ENCODE measurements around the gene CRMP1.

The CRMP1 gene

DNA sequence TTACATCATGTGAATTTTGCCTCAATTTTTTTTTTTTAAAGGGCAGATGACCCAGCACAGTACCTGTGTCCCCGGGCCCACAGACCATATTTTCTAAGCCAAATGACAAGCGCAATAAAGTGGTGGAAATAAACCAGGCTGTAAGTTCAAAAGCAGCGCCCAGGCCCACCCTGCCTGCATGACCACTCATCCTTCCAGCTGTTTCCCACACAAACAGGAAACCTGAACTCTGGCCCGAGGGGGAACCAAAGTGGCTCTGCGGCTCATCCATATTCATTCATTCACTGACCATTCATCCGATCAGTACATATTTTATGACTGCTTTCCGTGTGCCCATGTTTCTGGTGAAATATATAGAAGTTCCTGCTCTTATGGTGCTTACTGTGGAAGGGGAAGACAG, 33.7 kb upstream of the CRMP1 start:
- DNase-seq (ENCODE audit: low read depth) = no peak
- TF ChIP-seq, protein P1, sequence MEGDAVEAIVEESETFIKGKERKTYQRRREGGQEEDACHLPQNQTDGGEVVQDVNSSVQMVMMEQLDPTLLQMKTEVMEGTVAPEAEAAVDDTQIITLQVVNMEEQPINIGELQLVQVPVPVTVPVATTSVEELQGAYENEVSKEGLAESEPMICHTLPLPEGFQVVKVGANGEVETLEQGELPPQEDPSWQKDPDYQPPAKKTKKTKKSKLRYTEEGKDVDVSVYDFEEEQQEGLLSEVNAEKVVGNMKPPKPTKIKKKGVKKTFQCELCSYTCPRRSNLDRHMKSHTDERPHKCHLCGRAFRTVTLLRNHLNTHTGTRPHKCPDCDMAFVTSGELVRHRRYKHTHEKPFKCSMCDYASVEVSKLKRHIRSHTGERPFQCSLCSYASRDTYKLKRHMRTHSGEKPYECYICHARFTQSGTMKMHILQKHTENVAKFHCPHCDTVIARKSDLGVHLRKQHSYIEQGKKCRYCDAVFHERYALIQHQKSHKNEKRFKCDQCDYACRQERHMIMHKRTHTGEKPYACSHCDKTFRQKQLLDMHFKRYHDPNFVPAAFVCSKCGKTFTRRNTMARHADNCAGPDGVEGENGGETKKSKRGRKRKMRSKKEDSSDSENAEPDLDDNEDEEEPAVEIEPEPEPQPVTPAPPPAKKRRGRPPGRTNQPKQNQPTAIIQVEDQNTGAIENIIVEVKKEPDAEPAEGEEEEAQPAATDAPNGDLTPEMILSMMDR (conservative IDR thresholded peaks at IDR 0.05; ENCODE audit: control insufficient read depth, insufficient read depth, low read depth, low read length) = no peak
- no peak overlapping the region for H3K4me3 ChIP-seq (ENCODE audit: control insufficient read depth, low read depth, low read length)

DNA sequence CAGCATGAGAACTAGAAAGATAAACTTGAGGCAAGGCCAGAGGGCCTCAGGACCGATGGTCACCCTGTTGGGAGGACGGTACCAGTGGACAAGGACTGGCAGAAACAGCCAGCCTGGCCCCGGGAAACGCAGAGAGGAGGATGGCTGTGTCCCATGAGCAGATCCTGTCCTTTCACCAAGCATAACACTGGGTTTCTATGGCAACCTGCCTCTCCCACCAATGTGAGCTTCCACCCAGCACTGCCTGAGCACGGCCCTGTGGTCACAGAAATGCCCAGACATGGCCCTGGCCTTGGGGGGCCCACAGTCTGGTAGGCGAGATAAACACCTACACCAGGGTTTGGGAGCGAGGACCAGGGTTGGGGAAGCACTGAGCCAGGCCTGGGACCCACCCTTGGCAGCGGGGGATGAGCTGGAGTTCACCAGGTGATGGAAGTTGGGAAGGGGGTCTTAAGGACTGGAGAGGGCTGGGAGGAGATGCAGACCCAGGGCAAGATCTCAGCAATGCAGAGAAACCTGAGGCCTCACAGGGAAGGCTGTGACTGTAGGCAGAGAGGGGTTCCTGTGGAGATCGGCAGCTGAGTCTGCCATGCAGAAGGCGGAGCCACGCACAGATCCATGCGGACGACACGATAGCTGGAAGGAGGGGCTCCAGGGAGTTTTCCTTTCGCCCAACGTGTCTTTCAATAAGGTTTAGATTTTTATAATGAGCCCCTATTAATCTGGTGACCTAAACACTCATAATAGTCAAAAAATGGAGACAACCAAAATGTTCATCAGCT, 32.7 kb upstream of the CRMP1 start:
- DNase-seq (ENCODE audit: low read depth) = no peak
- H3K4me3 ChIP-seq (ENCODE audit: control insufficient read depth, low read depth, low read length) = no peak overlapping the region
- TF ChIP-seq, protein P1 (conservative IDR thresholded peaks at IDR 0.05; ENCODE audit: control insufficient read depth, insufficient read depth, low read depth, low read length) = no peak

DNA sequence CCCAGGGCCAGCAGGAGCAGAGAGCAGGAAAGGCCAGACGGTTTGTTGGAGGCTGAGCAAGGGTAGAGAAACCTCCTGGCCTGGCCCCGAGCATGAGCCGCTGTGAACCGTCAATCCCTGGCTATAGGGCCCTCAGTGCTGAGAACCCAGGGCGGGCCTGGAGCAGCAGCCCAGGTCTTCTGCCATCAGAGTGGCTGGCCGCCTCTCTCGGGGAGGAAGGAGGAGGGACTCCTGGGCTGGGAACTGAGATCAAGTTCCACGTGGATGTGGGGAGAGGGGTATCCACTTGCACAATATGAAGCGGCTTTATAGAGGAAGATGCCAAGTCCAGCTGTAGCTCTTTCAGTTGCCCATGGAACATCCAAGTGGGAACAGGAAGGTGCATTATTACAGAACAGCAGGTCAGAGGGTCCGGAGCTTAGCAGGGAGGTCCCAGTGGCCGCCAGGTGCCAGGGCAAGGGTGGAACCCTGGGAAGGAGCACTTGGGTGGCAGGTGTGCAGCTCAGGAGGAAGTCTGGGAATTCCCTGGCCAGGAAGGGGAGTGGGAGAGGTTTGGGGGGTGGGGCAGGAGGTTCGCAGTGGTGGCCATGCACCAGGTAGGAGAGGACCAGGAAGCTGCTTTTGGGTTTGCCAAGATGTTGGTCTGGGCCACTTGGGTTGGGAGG, 31.7 kb upstream of the CRMP1 start:
- DNase-seq (ENCODE audit: low read depth) = no peak
- no peak overlapping the region for H3K4me3 ChIP-seq (ENCODE audit: control insufficient read depth, low read depth, low read length)
- TF ChIP-seq, protein P1 (conservative IDR thresholded peaks at IDR 0.05; ENCODE audit: control insufficient read depth, insufficient read depth, low read depth, low read length) = no peak

DNA sequence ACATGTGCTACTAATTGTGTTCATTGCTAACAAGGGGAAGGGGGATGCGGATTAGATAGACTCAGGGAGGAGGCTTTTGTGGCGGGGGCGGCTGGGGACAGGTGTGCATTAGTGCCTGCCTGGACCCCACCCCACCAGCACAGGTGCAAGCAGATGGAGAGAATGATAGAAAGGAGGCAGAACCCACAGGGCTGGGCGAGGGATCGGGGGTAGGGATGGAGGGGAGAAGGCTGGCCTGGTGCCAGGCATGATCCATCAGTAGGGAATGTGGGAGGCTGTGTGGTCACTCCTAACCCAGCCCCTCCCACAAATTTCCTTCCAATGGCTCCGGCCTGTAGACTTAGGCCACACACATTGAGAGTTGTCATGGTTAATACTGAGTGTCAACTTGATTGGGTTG, 30.5 kb upstream of the CRMP1 start:
- H3K4me3 ChIP-seq (ENCODE audit: control insufficient read depth, low read depth, low read length) = no peak overlapping the region
- DNase-seq (ENCODE audit: low read depth) = no peak
- TF ChIP-seq, protein P1 (conservative IDR thresholded peaks at IDR 0.05; ENCODE audit: control insufficient read depth, insufficient read depth, low read depth, low read length) = no peak

DNA sequence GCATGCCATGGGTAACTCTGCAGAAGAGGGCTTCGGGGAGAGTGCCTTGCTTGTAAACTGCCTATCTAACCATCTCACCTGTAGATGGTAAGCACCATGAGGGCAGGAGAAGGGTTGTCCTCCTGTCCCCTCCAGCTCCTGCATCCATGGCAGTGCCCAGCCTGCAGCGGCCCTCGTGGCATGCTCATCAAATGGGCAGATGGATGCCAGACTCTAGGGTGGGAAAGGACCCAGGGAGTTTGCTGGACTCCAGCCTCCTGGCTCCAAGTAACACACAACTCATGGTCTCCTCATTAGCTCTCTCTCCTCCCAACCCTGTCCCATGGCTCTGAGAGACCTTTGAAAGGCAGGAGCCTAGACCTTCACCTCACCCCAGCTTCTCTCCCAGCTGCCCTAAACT, 29.7 kb upstream of the CRMP1 start:
- no peak overlapping the region for H3K4me3 ChIP-seq (ENCODE audit: control insufficient read depth, low read depth, low read length)
- TF ChIP-seq, protein P1 (conservative IDR thresholded peaks at IDR 0.05; ENCODE audit: control insufficient read depth, insufficient read depth, low read depth, low read length) = no peak
- DNase-seq (ENCODE audit: low read depth) = no peak

DNA sequence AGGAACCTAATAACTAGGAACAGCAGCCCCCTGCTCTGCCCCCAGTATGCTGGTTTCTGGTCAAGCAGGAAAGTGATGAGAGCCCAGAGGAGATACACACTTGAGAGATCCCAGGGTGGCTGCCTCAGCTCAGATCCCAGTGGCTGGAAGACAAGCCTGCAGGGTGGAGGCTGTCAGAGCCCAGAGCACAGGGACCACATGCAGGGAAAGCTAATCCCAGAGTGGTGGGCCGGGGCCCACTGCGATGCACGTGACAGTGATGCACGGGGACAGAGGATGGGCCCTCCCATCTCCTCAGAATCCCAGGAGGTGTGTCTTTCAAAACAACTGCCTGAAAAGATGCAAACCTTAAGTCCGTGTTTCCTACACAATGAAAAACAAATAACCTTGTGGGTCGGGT, 29.1 kb upstream of the CRMP1 start:
- no peak for DNase-seq (ENCODE audit: low read depth)
- H3K4me3 ChIP-seq (ENCODE audit: control insufficient read depth, low read depth, low read length) = no peak overlapping the region
- TF ChIP-seq, protein P1 (conservative IDR thresholded peaks at IDR 0.05; ENCODE audit: control insufficient read depth, insufficient read depth, low read depth, low read length) = no peak
